ENCODE results near the gene DMXL1. TPM values are rescaled to one million over a fixed set of nuclear protein-coding genes. Genes with fewer than 3 reads are reported as not detected.

Gene DMXL1, protein sequence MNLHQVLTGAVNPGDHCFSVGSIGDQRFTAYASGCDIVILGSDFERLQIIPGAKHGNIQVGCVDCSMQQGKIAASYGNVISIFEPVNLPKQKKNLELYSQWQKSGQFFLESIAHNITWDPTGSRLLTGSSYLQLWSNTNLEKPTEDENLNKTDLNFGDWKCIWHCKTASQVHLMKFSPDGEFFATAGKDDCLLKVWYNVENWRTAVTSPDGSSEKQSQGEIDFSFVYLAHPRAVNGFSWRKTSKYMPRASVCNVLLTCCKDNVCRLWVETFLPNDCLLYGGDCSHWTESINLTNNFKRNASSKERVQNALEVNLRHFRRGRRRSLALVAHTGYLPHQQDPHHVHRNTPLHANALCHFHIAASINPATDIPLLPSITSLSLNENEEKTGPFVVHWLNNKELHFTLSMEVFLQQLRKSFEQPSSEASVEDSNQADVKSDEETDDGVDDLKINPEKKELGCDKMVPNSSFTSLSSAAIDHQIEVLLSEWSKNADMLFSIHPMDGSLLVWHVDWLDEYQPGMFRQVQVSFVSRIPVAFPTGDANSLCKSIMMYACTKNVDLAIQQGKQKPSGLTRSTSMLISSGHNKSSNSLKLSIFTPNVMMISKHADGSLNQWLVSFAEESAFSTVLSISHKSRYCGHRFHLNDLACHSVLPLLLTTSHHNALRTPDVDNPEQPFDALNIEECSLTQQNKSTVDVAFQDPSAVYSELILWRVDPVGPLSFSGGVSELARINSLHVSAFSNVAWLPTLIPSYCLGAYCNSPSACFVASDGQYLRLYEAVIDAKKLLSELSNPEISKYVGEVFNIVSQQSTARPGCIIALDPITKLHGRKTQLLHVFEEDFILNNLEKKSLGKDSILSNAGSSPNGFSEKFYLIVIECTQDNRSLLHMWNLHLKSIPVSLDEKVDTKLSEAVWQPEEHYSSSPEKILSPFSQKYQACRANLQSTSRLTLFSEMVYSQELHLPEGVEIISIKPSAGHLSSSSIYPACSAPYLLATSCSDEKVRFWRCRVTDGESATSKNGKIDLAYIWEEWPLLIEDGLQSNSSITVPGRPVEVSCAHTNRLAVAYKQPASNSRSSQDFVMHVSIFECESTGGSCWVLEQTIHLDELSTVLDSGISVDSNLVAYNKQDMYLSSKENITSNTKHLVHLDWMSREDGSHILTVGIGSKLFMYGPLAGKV (N-terminal part only)
- total RNA-seq = 10 to 100 TPM; 19.1 to 25.6 (median 22.9) TPM
- long read RNA-seq, partial matches to known transcripts = 0 of 2 reads
- long read RNA-seq, other reads (novel, unspliced or antisense) = 2 of 2 reads

DNA sequence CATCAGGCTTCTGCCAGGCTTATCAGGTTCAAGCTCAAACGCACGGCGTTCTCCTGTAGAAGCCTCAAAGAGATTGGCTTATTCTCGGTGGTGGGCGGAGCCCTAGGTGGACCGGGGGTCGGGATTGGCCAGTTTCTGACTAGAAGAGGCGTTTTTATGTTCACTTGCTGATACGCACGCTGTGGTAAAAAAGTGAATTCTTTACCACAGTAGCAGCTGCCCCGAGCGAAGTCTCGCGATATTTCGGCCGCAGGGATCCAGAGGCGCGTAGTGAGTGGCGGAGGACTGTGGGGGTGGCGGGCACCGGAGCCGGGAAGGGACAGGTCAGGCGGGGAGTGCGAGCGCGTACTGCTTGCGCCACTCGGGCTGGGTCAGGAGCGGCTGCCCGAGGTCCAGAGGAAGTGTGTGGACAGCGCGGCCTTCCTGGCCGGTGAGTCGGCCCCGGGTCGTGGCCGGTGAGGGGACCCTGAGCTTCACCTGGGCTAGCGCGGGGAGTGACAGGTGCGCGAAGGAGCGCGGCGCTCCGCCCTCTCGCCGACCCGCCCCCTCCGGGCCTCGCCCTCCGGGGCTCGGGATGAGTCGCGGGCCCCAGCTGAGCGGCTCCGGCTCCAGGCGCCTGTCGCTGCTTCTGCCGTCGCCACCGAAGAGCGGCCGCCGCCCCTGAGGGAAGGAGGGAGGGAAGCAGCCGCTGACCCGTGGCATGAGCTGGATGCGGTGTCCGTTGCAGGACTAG is at the start of gene DMXL1:
DMXL1 (plus strand) TSS at position 260 of the 733 bp plus-strand sequence. CDS start 483 bp downstream, outside the sequence.
- DNase-seq (peak; percentile 100), ATAC-seq (peak; percentile 88 to 94 (median 90))
- intact Hi-C loops (cut with DNase I) = no loop called here
- 0% methylated on average over 10 of the region's 68 CpGs for WGBS (ENCODE audit: insufficient coverage, low coverage, low lambda C conversion rate, missing lambda C conversion rate)
- Histone ChIP-seq H3K4me3 (peak within 1 kb of the TSS; percentile 66 to 88 (median 77)), H3K4me1 (peaks cover 0 to 16% (median 4%) of the 10 kb centered on the region in 4 donors), H3K27ac (peak within 1 kb of the TSS; percentile 92 to 98 (median 92)), H3K36me3 (no peaks in the 10 kb centered on the region), H3K27me3 (no peaks in the 10 kb centered on the region), H3K9me3 (no peaks in the 10 kb centered on the region)
- TF ChIP-seq, protein P1, sequence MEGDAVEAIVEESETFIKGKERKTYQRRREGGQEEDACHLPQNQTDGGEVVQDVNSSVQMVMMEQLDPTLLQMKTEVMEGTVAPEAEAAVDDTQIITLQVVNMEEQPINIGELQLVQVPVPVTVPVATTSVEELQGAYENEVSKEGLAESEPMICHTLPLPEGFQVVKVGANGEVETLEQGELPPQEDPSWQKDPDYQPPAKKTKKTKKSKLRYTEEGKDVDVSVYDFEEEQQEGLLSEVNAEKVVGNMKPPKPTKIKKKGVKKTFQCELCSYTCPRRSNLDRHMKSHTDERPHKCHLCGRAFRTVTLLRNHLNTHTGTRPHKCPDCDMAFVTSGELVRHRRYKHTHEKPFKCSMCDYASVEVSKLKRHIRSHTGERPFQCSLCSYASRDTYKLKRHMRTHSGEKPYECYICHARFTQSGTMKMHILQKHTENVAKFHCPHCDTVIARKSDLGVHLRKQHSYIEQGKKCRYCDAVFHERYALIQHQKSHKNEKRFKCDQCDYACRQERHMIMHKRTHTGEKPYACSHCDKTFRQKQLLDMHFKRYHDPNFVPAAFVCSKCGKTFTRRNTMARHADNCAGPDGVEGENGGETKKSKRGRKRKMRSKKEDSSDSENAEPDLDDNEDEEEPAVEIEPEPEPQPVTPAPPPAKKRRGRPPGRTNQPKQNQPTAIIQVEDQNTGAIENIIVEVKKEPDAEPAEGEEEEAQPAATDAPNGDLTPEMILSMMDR (IDR thresholded peaks at IDR 0.05) = no peak
- TF ChIP-seq POLR2A (IDR thresholded peaks at IDR 0.05) = peak; percentile 87

DNA sequence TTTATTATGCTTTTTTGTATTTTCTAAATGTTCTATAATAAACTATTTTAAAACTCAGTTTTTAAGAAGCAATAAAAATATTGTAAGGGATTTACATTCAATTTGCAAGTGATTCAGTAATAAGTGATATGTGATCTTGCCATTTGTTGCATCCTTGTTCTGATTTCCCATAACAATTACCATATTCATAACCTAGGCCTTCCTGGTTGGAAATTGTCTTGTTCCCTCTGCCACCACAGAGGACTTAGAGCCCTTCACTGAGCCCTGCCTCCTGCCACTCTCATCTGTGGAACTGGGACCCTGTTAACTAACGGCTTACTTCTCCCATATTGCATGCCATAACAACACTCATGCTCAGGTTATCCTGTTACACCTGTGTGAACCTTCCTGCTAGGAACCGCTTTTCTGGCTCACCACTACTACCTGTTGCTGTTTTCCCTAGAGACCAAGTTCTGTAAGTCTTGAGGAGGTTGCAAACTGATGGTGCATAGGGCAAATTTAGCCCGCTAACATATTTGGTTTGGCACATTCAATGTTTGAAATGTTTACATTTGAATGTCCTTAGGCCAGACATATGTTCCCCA is 49.6 kb upstream of the DMXL1 start:
- H3K36me3 ChIP-seq = no peaks in the 10 kb centered on the region
- H3K4me3 ChIP-seq = no peak overlapping the region
- H3K27me3 ChIP-seq = no peaks in the 10 kb centered on the region
- DNase-seq (no peak), ATAC-seq (no peak)
- H3K4me1 ChIP-seq = no peaks in the 10 kb centered on the region
- TF ChIP-seq POLR2A (IDR thresholded peaks at IDR 0.05) = no peak
- TF ChIP-seq, protein P1 (IDR thresholded peaks at IDR 0.05) = no peak
- no peak overlapping the region for H3K27ac ChIP-seq
- WGBS (ENCODE audit: insufficient coverage, low coverage, low lambda C conversion rate, missing lambda C conversion rate) = 71% methylated on average over 3 of the region's 3 CpGs
- intact Hi-C loops (cut with DNase I) = no loop called here
- H3K9me3 ChIP-seq = no peaks in the 10 kb centered on the region

DNA sequence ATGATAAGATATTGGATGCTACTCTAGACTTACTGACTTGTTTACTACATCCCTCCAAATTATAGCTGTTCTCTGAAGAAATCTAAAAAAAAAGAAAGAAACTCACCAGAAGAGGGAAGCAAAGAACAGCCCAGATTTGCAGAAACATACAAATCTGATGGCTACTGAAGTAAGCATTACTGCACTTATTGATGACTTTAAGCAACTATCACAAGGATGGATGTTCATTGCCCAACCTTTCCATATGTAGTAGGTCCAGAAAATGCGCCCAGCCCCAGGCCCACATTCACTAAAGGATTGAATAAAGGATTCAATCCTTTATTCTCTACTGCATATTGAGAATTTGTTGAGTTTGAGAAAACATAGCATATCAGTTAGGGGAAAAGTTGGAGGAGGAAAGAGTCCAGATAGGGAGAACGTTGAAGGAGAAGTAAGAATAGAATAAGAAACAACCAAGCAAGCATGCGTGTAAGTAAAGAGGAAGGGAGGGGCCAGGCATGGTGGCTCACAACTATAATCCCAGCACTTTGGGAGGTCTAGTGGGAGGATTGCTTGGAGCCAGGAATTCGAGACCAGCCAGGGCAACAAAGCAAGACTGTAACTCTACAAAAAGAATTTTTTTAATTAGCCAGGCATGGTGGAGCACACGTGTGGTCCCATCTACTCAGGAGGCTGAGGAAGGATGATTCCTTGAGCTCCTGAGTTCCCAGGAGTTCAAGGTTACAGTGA is 48.7 kb upstream of the DMXL1 start:
- ATAC-seq = peak; percentile 76 to 94 (median 82)
- DNase-seq = no peak
- Histone ChIP-seq H3K27me3 (no peaks in the 10 kb centered on the region), H3K4me3 (no peak overlapping the region), H3K27ac (no peak overlapping the region), H3K36me3 (no peaks in the 10 kb centered on the region), H3K4me1 (no peaks in the 10 kb centered on the region), H3K9me3 (no peaks in the 10 kb centered on the region)
- TF ChIP-seq POLR2A (IDR thresholded peaks at IDR 0.05) = no peak
- TF ChIP-seq, protein P1 (IDR thresholded peaks at IDR 0.05) = peak; percentile 46 to 51 (median 49)
- 40% methylated on average over 5 of the region's 5 CpGs for WGBS (ENCODE audit: insufficient coverage, low coverage, low lambda C conversion rate, missing lambda C conversion rate)
- intact Hi-C loops (cut with DNase I) = no loop called here
